Large intestine (tissue), 3 donors: ENCODE results near the gene SORBS2. TPM values are rescaled to one million over a fixed set of nuclear protein-coding genes. Genes with fewer than 3 reads are reported as not detected.

Source experiments
- DNase-seq, 2 donors: peaks; one replicate each; pipeline versions ENCODE4 v3.0.0 to v3.0.0-alpha.2; 2013
- H3K27ac ChIP-seq: one replicate; pipeline ENCODE4 v1.5.1; 2013; ENCODE audit warnings: low read length
- H3K27me3 ChIP-seq: 2 replicates; pipeline ENCODE4 v1.6.1; 2013; ENCODE audit warnings: low read length; ENCODE audit not compliant: control insufficient read depth, insufficient read depth
- H3K36me3 ChIP-seq: 2 replicates; pipeline ENCODE4 v1.6.1; 2013; ENCODE audit warnings: low read length; ENCODE audit not compliant: control insufficient read depth, insufficient read depth
- H3K4me1 ChIP-seq: one replicate; pipeline ENCODE4 v1.6.1; 2013; ENCODE audit warnings: low read length; ENCODE audit not compliant: control insufficient read depth, insufficient read depth
- H3K4me3 ChIP-seq: one replicate; pipeline ENCODE4 v1.5.1; 2013; ENCODE audit warnings: low read length
- H3K9me3 ChIP-seq: one replicate; pipeline ENCODE4 v1.6.1; 2013; ENCODE audit warnings: mild to moderate bottlenecking, low read depth, low read length, moderate library complexity; ENCODE audit not compliant: control insufficient read depth
- WGBS: methylation state at CpG from one replicate; pipeline ENCODE4 v1.1.5; 2013; ENCODE audit warnings: low lambda C conversion rate; ENCODE audit not compliant: insufficient coverage; 5-methylcytosine and 5-hydroxymethylcytosine counted together
- polyA plus RNA-seq: library from polyadenylated mRNA; unstranded; fragments of 120-200 nt; gene quantifications from one replicate; pipeline ENCODE4 v1.2.1, GENCODE V29; 2013

Gene SORBS2
- polyA plus RNA-seq, 1 donor: 34.4 TPM

GRCh38 chr4:185651137-185651677 lies 160.8 kb downstream of the SORBS2 start:
- 80% methylated on average over 1 of the region's 5 CpGs for WGBS
- Histone ChIP-seq H3K27me3 (no peaks in the 10 kb centered on the region), H3K36me3 (peaks cover 13% of the 10 kb centered on the region), H3K4me1 (no peaks in the 10 kb centered on the region), H3K4me3 (no peak overlapping the region), H3K9me3 (no peaks in the 10 kb centered on the region), H3K27ac (no peak overlapping the region)
- no peak for DNase-seq

- 100% methylated on average over 2 of the region's 4 CpGs for WGBS
- no peaks in the 10 kb centered on the region for H3K9me3 ChIP-seq
- H3K27ac ChIP-seq: no peak overlapping the region
- DNase-seq: no peak
- H3K27me3 ChIP-seq: no peaks in the 10 kb centered on the region
- H3K36me3 ChIP-seq: peaks cover 18% of the 10 kb centered on the region
- no peaks in the 10 kb centered on the region for H3K4me1 ChIP-seq
- H3K4me3 ChIP-seq: no peak overlapping the region
Observed at GRCh38 chr4:185648631-185649030, 163.4 kb downstream of the SORBS2 start.

DNA sequence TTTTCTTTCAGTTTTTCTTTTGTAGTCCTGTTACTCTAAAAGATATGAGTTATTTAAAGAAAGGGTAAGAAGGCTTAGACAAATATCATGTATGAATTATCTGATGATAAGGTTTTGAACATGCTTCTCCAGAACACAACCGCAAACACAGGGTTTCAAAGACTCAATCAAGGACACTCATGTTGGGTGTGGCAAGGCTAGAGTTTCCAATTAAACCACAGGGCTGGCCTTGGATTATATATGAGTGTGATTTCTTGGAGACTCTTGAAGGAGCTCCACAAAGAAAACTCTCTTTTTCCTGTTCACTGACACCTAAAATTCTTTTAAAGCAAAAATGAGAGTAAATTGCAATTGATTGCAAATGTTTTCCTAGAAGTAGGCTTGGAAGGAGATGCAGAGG lies 166.6 kb downstream of the SORBS2 start:
- no CpG with 5 or more reads among the region's 1 CpG for WGBS

GRCh38 chr4:185644408-185644807 lies 167.6 kb downstream of the SORBS2 start:
- H3K4me1 ChIP-seq: no peaks in the 10 kb centered on the region
- H3K27me3 ChIP-seq: no peaks in the 10 kb centered on the region
- WGBS: 60% methylated on average over 1 of the region's 4 CpGs
- peaks cover 14% of the 10 kb centered on the region for H3K36me3 ChIP-seq
- no peaks in the 10 kb centered on the region for H3K9me3 ChIP-seq
- H3K4me3 ChIP-seq: no peak overlapping the region
- no peak for DNase-seq
- H3K27ac ChIP-seq: no peak overlapping the region

More for the DNA sequence above, 166.6 kb downstream of the SORBS2 start:
- Histone ChIP-seq H3K27me3 (no peaks in the 10 kb centered on the region), H3K9me3 (no peaks in the 10 kb centered on the region), H3K27ac (no peak overlapping the region), H3K36me3 (peaks cover 14% of the 10 kb centered on the region), H3K4me3 (no peak overlapping the region), H3K4me1 (no peaks in the 10 kb centered on the region)
- DNase-seq: no peak

GRCh38 chr4:185642907-185643306 lies 169.1 kb downstream of the SORBS2 start:
- no peaks in the 10 kb centered on the region for H3K4me1 ChIP-seq
- peaks cover 7% of the 10 kb centered on the region for H3K36me3 ChIP-seq
- H3K9me3 ChIP-seq: no peaks in the 10 kb centered on the region
- WGBS: no CpG with 5 or more reads among the region's 3 CpGs
- no peak overlapping the region for H3K4me3 ChIP-seq
- no peak overlapping the region for H3K27ac ChIP-seq
- no peaks in the 10 kb centered on the region for H3K27me3 ChIP-seq
- DNase-seq: no peak

DNA sequence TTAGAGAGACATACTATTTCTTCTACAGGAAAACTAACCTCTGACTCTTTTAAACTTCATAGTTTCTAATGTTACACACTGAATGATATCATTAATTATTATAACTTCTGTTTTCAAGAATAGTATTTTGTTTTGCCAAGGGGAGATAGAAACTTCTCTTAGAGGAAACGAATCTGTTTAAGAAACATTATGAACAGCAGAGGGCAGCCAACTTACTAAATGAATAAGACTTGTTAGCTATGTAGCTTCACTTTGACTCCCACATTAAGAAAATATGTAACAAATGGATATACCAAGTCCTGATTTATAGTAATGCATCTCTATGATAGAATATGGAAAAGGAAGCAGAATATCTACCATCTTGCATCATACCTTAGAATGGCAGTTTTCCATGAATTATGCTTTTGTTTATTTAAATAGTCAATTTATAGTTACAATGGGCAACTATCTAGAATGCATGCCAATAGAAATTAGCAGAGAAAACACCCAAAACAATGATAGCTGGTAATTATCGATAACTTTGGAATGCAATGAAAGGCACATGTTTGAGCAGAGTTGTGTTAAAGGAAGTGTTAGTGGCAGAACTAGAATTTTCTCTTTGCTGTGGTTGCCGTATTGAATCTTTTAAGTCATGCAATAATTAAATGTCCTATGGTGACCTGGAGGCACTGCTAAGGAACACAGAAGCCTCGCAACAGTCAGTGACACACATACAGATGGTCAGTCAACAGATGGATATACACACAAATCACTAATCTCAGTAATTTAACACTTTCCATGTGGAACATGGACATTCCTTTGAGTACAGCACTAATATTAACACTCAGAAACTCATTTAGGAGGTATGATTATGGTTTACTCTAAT lies 171.0 kb downstream of the SORBS2 start:
- H3K27me3 ChIP-seq: no peaks in the 10 kb centered on the region
- no peaks in the 10 kb centered on the region for H3K9me3 ChIP-seq
- H3K27ac ChIP-seq: no peak overlapping the region
- no peak overlapping the region for H3K4me3 ChIP-seq
- DNase-seq: peak; percentile 16 to 46
- H3K4me1 ChIP-seq: no peaks in the 10 kb centered on the region
- WGBS: 50% methylated on average over 1 of the region's 4 CpGs
- peaks cover 5% of the 10 kb centered on the region for H3K36me3 ChIP-seq

DNA sequence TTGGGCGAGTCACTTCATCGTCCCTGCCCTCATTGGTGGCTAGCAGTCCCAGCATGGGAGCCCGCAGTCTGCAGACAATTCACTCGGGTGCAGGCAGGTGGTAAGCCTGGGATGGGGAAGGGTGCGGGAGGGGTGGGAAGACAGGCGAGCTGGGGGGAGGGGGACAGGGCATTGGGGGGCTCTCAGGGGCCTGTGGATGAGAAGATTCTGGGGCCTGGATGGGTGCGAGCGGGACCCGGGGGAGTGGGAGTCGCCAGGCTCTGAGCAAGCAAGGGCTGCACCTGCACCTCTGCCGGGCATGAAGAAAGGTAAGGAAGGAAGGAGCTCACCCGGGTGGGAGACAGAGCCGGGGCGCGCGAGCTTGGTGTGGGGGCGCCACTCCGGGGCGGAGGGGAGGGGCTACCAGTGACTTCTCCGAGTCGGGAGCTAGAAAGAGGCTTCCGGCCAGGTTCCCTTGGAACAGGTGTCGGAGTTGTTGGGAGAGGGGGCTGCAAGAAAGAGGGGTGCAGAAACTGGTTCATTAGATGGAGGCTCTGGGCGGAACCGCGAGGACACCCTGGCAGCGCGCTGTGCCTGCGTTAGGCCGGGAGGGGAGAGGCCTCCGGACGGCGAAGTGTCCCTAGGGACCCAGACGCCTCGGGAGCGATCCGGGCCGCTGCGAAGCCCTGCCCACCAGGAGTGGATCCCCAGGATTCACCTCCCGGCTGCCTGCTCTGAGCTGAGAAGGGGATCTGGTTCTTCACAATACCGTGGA lies 173.3 kb downstream of the SORBS2 start:
- Histone ChIP-seq H3K36me3 (no peaks in the 10 kb centered on the region), H3K4me1 (no peaks in the 10 kb centered on the region), H3K27me3 (no peaks in the 10 kb centered on the region), H3K4me3 (no peak overlapping the region), H3K9me3 (peaks cover 3% of the 10 kb centered on the region), H3K27ac (no peak overlapping the region)
- DNase-seq: no peak
- no CpG with 5 or more reads among the region's 41 CpGs for WGBS

GRCh38 chr4:185638093-185638492 lies 173.9 kb downstream of the SORBS2 start:
- WGBS: 100% methylated on average over 1 of the region's 15 CpGs
- Histone ChIP-seq H3K4me1 (no peaks in the 10 kb centered on the region), H3K36me3 (no peaks in the 10 kb centered on the region), H3K27ac (no peak overlapping the region), H3K27me3 (no peaks in the 10 kb centered on the region), H3K9me3 (peaks cover 3% of the 10 kb centered on the region), H3K4me3 (no peak overlapping the region)
- no peak for DNase-seq

DNA sequence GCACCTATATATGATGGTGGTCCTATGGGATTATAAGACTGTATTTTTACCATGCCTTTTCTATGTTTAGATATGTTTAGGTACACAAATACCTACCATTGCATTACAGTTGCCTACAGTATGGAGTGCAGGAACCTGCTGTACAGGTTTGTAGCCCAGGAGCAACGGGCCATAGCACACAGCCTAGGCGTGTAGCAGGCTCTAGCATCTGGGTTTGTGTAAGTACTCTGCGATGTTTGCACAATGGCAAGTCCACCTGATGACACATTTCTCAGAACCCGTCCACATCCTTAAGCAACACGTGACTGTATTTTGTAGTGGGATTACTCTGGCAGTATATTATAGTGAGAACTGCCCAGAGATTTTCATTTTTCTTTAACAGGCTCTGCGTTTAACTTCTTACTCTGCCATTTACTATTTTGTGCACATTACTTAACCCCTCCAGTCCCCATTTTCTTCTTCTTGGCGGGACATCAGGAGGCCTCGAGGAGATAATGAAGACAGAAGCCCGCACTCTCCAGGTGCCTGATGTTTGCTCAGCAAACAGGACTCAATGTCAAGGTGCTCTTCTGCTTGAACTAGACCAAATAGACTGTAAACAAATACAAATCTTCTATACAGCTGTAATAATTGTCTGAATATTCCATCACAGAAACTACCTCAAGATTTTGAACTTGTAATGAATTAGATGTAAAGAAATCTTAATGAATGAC lies 174.7 kb downstream of the SORBS2 start:
- no peak overlapping the region for H3K27ac ChIP-seq
- H3K27me3 ChIP-seq: no peaks in the 10 kb centered on the region
- DNase-seq: no peak
- H3K36me3 ChIP-seq: no peaks in the 10 kb centered on the region
- peaks cover 3% of the 10 kb centered on the region for H3K9me3 ChIP-seq
- no peak overlapping the region for H3K4me3 ChIP-seq
- no peaks in the 10 kb centered on the region for H3K4me1 ChIP-seq
- WGBS: 50% methylated on average over 1 of the region's 9 CpGs

DNA sequence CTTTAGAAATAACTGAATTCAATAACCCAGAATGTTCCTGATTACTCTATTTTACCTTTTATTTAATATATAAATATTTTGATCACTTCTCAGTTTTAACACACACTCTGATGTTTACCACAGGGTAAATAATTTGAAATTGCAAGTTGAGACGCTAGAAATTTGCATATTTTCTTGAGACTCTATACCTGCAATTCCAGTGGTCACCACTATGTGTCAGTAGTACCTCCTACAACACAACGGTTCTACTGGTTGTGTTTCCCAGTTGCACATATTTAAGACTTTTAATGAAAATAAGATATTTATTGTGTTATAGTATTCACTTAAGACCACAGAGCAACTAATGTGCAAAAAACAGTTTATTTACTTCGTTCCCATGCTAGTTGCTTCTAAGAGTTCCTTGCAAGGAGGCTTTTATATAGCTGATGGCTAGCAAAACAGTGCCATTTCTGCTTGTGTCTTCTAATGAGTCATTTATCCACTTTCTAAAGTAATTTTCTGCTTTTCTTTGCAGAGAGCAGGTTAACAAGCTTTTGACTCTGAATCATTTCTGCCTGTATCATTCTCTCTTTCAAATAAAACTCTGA lies 177.8 kb downstream of the SORBS2 start:
- DNase-seq: no peak
- Histone ChIP-seq H3K9me3 (peaks cover 3% of the 10 kb centered on the region), H3K4me3 (no peak overlapping the region), H3K4me1 (no peaks in the 10 kb centered on the region), H3K27me3 (no peaks in the 10 kb centered on the region), H3K36me3 (no peaks in the 10 kb centered on the region), H3K27ac (no peak overlapping the region)
- no CpG with 5 or more reads among the region's 3 CpGs for WGBS
